Measurements from ENCODE around the gene CD9.

The CD9 gene

DNA sequence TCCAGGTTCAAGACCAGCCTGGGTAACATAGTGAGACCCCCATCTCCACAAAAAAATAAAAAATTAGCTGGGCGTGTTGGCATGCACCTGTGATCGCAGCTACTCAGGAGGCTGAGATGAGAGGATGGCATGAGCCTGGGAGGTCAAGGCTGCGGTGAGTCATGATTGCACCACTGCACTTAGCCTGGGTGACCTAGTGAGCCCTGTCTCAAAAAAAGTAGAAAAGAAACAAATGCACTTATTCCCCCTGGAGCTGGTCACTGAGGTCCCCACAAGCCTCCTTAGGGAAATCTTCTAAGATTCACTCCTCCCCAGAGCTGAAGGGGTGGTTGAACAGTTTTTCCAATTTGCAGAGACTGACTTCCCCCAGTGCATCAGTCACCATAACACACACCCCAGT, 1.6 kb downstream of the CD9 start:
- no peak for DNase-seq (ENCODE audit: extremely low spot score)
- TF ChIP-seq, protein P1, sequence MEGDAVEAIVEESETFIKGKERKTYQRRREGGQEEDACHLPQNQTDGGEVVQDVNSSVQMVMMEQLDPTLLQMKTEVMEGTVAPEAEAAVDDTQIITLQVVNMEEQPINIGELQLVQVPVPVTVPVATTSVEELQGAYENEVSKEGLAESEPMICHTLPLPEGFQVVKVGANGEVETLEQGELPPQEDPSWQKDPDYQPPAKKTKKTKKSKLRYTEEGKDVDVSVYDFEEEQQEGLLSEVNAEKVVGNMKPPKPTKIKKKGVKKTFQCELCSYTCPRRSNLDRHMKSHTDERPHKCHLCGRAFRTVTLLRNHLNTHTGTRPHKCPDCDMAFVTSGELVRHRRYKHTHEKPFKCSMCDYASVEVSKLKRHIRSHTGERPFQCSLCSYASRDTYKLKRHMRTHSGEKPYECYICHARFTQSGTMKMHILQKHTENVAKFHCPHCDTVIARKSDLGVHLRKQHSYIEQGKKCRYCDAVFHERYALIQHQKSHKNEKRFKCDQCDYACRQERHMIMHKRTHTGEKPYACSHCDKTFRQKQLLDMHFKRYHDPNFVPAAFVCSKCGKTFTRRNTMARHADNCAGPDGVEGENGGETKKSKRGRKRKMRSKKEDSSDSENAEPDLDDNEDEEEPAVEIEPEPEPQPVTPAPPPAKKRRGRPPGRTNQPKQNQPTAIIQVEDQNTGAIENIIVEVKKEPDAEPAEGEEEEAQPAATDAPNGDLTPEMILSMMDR (IDR thresholded peaks at IDR 0.05; ENCODE audit: control extremely low read depth, extremely low read depth, low read depth, missing control alignments) = no peak
- ChIA-PET CTCF (interaction anchor here (1.0 to 2.2 kb wide), 9 partner anchors 8 to 77 kb away, joined by 3 to 10 read pairs (median 4); no protein-coding TSS in a partner anchor), POLR2A (no interaction called here)

DNA sequence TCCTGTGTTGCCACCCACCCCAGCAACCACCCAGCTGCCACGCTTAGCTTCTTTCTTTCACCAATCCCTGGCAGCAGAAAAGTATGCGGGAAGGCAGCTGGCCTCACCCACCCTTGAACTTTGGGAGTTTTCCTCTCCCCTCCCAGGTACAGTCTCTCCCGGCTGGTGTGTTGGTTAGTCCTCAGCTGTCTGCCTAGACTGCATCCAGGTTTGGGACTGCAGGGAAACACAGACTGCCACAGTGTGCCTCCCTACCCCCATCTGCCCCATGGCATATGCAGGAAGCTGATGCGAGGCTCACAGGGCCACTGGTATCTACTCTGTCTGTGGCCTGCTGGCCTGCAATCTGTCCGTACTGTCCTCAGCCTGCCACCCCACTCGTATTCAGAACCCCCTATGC, 2.1 kb downstream of the CD9 start:
- POLR2A ChIA-PET = no interaction called here
- CTCF ChIA-PET = interaction anchor here (1.0 to 2.7 kb wide), 10 partner anchors 9 to 82 kb away, joined by 3 to 13 read pairs (median 4); no protein-coding TSS in a partner anchor
- no peak for DNase-seq (ENCODE audit: extremely low spot score)
- TF ChIP-seq, protein P1 (IDR thresholded peaks at IDR 0.05; ENCODE audit: control extremely low read depth, extremely low read depth, low read depth, missing control alignments) = no peak

GRCh38 chr12:6202846-6203245, 2.6 kb downstream of the CD9 start:
- no peak for DNase-seq (ENCODE audit: extremely low spot score)
- ChIA-PET POLR2A (no interaction called here), CTCF (interaction anchor here (1.0 to 2.7 kb wide), 9 partner anchors 9 to 82 kb away, joined by 3 to 13 read pairs (median 4); no protein-coding TSS in a partner anchor)
- TF ChIP-seq, protein P1 (IDR thresholded peaks at IDR 0.05; ENCODE audit: control extremely low read depth, extremely low read depth, low read depth, missing control alignments) = no peak

DNA sequence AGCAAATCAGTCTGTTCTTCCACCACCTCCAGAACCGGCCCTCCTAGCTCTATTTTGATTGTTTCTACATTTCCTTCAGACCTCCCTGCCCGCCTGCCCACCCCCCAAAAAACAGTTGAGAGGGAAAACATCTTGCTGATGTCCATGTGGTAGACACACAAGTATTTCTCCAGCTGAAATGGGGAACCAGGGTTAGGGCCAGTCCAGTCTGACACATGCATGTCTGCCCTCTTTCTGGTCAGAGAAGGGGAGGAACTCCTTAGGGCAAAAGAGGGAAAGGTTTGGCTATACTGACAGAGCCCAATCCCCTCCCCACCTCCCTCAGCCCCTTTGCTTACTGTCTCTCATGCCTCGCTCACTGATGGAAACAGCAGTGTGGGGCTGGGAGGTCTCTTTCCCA, 3.4 kb downstream of the CD9 start:
- TF ChIP-seq, protein P1 (IDR thresholded peaks at IDR 0.05; ENCODE audit: control extremely low read depth, extremely low read depth, low read depth, missing control alignments) = no peak
- POLR2A ChIA-PET = no interaction called here
- CTCF ChIA-PET = interaction anchor here (0.7 to 7.4 kb wide), 6 partner anchors 7 to 81 kb away, joined by 3 to 49 read pairs (median 6); no protein-coding TSS in a partner anchor

GRCh38 chr12:6204533-6205143, 4.4 kb downstream of the CD9 start:
- CTCF ChIA-PET = interaction anchor here (0.7 to 7.4 kb wide), 6 partner anchors 9 to 74 kb away, joined by 3 to 49 read pairs (median 6); no protein-coding TSS in a partner anchor
- no peak for DNase-seq (ENCODE audit: extremely low spot score)
- POLR2A ChIA-PET = no interaction called here
- TF ChIP-seq, protein P1 (IDR thresholded peaks at IDR 0.05; ENCODE audit: control extremely low read depth, extremely low read depth, low read depth, missing control alignments) = no peak

More for the DNA sequence above, 3.4 kb downstream of the CD9 start:
- no peak for DNase-seq (ENCODE audit: extremely low spot score)

GRCh38 chr12:6205144-6205539, 4.9 kb downstream of the CD9 start:
- ChIA-PET CTCF (interaction anchor here (1.0 to 7.4 kb wide), 4 partner anchors 9 to 73 kb away, joined by 4 to 49 read pairs (median 6); no protein-coding TSS in a partner anchor), POLR2A (no interaction called here)
- TF ChIP-seq, protein P1 (IDR thresholded peaks at IDR 0.05; ENCODE audit: control extremely low read depth, extremely low read depth, low read depth, missing control alignments) = no peak
- DNase-seq (ENCODE audit: extremely low spot score) = no peak
